Stimulated activated naive CD8-positive, alpha-beta T cell treated with anti-CD3 and anti-CD28 coated beads, Interleukin-15, Interleukin-2, amounts not matched to agents 100 U/mL and 50 U/mL, for 24 hours (primary cell): ENCODE results near the gene TRPV3.
"Not testable (repeated sequence)": the region's sequence is repeated elsewhere in the genome, so short reads cannot be mapped to it uniquely, and the experiment has no call there.

ENCODE experiments used
- ATAC-seq: fragments of 150-1000 bp; cut with Tn5 transposase; one replicate; pipeline ENCODE4 v1.10.0; 2021
- DNase-seq: peaks from one replicate; pipeline ENCODE4 v3.0.0; 2021

Gene TRPV3

DNA sequence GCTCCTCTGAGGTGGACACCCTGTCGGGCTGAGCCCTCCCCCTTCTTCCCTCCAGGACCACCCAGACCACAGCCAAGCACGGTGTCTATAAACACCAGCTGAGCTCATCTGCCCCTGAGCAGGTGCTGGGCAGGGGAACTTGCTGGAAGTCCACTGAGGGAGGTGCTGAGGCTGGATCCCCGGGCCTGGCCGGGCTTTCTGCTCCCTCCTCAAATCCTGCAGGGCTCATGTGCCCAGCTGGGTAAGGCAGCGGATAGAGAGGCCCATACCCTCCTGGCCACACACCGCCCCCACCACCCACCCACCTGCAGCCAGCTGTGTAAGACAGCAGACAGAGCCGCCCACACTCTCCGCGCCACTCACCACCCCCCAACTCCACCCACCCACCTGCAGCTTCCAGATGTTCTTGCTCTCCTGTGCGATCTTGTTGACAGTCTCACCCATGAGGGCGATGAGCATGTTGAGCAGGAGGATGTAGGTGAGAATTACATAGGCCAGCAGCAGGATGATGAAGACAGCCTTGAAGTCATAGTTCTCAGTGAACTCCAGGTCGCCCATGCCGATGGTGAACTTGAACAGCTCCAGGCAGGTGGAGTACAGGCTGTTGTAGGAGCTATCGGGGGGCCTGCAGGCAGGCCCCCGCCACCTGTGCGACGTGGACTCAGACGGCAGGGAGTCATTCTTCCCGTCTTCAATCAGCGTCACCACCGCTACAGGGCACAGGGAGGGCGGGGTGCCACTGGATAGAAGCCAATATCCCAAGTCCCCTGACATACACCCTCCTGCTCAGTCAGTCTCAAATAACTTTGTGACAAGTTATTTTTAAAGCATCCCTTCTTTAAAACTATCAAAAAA lies 15.9 kb upstream of the TRPV3 start:
- ATAC-seq = no peak
- DNase-seq = no peak

- ATAC-seq (no peak), DNase-seq (no peak)
Measured at GRCh38 chr17:3572231-3572630, 14.6 kb upstream of the TRPV3 start.

DNA sequence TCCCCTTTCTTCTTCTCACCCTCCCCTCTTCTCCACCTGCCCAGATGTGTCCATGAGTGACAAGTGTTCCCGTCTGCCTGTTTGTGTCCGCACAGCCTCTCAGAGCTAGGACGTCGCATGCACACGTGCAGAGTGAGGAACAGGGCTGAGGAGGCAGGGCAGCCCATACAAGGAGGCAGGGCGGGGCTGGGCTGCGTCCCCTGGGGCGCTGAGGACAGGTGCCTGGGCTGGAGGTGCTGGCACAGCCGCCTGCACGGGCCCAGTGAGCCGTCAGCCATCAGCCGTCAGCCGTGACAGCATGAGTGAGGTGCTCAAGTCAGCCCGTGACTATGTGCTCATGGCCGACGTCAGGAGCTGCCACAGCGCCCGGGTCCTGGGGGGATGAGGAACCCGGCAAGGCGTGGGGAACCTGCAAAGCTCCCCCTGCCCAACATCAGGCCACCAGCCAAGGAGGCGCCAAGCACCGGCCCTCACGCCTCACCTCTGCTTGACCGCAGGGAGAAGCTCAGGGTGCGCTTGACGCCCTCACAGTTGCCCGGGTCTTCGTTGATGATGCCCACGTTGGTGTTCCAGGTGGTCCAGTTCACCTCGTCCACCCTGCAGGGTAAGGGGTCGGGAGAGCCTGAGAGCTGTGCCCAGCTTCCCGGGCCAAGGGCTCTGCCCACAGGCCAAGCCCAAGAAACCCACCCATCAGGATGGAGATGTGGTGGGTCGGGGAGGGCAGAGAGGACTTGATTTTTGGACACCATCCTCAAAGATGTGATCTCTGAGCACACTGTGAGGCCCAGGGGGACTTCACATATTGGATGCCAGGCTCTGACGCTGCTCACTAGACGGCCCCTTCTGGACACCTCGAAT lies 13.7 kb upstream of the TRPV3 start:
- DNase-seq = no peak
- ATAC-seq = peak; percentile 19

DNA sequence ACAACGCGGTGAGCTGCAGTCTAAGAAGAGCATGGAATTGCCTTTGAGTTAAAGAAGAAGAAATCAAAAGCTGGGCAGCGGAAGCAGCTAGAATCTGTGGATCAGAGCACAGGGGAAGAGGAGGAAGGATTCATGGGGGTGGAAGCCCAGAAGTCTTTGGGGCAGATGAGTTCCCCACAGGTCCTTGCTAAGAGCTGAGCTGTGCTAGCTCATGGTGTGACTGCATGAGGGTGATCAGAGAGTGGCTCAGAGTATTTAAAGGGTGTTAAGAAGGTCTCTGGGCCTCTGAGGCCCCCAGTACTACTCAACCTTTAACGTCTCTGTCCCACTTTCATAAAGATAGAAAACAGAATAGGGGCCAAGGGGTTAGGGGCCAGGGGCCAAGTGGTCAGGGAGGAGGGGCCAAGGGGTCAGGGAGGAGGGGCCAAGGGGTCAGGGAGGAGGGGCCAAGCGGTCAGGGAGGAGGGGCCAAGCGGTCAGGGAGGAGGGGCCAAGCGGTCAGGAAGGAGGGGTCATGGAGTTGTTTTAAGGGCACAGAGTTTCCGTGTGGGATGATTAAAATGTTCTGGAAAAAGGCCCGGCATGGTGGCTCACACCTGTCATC lies 12.0 kb upstream of the TRPV3 start:
- ATAC-seq (no peak), DNase-seq (no peak)

- DNase-seq (no peak), ATAC-seq (no peak)
Measured at GRCh38 chr17:3566551-3566950, 8.9 kb upstream of the TRPV3 start.

- ATAC-seq = no peak
- no peak for DNase-seq
Measured at GRCh38 chr17:3565143-3565542, 7.5 kb upstream of the TRPV3 start.

- DNase-seq, ATAC-seq: not testable (repeated sequence)
Measured at GRCh38 chr17:3564241-3564640, 6.6 kb upstream of the TRPV3 start.

DNA sequence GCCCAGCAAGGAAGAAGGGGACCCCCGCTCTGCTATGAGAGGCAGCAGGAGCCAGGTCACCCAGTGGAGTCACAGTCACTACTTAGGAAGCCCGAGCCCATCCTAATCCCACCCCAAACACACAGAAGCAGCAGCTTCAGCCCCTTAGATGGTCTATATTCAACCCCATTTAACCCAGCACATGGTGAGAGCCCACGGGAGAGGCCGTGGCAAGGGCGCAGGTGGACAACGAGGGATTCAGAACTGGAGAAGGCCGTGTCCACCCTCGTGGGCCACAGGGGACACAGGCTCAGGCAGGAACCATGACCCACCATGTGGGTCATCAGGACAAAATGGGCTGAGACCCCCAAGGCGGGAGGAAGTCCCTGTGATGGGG lies 1.6 kb upstream of the TRPV3 start:
- no peak for ATAC-seq
- DNase-seq = no peak

DNA sequence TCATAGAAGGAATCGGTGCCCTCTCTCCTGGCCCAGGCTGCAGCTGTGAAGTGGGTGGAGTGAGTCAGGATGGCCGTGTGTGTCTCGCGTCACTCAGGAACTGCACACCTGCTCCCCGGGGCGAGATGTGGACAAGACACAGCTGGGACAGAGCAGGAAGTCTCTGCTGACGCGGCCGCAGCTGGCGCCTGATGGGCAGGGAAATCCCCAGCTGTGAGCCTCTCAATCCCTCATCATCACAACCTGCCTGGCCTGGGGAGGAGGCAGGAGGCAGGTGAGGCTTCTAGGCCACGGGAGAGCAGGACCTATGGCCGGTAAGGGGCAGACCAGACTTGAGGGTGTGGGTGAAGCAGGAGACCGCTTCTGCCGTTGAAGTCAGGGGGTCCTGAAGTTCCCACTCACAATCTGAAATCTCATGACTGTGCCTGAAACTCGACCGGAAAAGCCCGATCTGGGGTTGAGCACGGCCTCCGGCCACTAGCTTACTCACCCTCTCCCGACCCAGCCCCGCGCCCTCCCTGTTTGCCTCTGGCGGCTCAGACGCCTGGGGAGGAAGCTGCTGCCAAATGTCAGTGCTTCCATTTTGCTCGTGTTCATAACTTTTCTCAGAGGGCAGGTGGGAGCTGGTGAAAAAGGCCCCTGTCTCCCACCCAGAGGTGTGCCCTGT lies 1.1 kb upstream of the TRPV3 start:
- DNase-seq (peak; percentile 58), ATAC-seq (peak; percentile 76)

DNA sequence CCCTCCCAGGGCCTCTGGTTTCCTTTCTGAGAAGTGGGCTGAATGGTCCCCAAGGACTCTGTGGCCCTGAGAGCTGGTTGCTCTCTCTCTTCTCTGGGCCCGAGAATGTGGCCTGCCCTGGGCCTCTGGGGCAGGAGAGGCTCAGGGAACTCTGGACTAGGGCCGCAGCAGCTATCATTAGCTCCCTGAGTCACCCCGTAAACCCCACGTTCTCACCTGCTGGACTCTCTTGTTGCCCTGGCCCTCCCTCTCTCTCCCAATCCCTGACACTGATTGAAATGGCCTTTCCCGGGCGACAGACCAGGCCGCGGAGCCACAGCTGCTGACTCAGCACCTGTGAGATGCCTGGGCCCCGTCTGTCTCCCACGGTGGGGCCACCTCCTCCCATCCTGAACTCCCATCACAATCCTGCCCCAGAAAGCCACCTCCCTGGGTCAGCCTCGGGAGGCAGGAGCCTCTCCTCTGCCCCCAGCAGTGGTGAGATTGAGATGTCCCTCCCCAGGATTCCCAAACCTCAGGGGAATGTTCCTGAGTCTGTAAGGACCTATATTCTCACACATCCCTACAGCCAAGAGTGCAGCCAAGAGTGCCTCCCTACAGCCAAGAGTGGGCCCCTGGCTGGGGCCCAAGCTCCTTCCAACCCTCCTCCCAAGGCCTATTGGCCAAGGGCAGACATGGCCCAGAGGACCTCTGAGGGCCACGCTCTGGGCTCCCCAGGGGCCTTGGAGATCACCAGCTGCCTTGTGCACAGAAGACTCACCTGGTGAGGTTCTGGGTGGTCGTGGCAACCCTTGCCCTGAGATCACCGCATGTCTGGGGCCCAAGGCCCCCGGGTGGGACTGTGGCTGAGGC lies 470 bp downstream of the TRPV3 start:
- DNase-seq (no peak), ATAC-seq (no peak)

DNA sequence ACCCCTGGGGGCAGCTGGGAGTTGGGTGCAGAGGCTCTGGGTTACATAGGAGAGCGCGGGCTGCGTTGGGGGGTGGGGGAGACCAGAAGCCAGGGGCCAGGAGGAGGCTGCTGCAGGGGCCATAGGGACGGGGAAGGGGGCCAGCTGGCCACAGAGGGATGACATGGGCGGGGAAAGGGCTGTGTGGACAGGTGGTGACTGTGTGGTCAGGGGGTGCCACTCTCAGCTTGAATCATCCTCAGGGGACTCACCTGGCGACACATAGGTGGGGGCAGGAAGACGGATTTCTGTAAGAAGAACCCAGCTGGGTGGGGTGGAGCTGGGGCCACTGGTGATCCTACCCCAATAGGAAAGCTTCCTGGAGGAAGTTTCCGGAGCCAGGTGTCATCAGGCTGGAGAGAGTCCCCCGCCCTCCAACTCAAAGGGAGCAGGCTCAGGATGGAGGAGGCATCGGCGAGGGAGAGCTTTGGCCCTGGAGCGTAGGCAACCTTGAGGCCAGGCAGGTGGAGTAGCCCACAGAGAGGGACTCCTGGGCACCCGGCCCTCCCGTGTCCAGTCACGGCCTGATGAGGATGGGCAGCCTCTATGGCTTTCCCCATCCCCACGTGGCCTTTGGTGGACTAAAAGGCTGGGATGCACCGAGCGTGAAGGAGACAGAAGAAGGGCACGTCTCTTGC lies 1.2 kb downstream of the TRPV3 start:
- DNase-seq (no peak), ATAC-seq (no peak)

GRCh38 chr17:3555189-3555796 lies 2.3 kb downstream of the TRPV3 start:
- DNase-seq (no peak), ATAC-seq (no peak)

- no peak for ATAC-seq
Measured at GRCh38 chr17:3554440-3554839, 3.2 kb downstream of the TRPV3 start.

GRCh38 chr17:3553419-3554401 lies 3.9 kb downstream of the TRPV3 start:
- no peak for ATAC-seq

More at GRCh38 chr17:3554440-3554839, 3.2 kb downstream of the TRPV3 start:
- no peak for DNase-seq

DNA sequence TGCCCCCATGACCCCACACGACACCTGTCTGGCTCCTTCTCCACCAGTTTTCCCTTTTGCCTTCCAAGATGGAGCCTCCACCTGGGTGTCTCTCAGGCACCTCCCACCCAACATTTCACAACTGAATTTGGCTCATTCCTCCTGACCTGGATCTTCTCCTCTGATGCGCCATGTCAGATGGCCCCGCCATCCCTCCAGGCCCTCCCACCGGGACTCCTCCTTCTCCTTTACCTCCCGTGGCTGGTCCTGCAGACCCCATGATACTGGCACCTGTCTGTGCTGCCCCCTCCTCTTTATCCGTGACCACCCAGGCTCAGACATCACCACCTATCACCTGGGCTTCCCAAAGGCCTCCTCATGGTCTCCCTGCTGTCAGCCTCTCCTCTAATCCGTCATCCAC lies 4.7 kb downstream of the TRPV3 start:
- DNase-seq (no peak), ATAC-seq (no peak)

More at GRCh38 chr17:3553419-3554401, 3.9 kb downstream of the TRPV3 start:
- DNase-seq = no peak

DNA sequence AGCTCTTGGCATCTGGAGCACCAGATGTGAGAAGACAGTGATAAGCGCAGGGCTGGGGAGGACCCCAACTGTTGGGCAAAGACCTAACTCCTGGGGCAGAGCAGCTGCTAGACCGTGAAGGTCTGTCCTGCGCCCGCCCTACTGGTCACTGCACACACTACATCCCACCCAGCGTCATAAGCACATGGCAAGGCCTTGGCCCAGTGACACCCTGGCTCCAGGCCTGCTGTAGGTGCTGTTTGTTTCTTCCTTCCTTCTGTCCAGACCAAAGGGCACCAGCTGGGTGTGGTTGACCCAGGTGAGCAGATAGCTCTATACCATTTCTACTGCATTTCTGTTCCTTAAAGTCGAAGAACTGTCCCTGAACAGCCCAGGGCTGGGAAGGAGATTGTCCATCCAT lies 6.4 kb downstream of the TRPV3 start:
- ATAC-seq (no peak), DNase-seq (no peak)

- no peak for DNase-seq
- no peak for ATAC-seq
Measured at GRCh38 chr17:3549610-3550162, 7.9 kb downstream of the TRPV3 start.

DNA sequence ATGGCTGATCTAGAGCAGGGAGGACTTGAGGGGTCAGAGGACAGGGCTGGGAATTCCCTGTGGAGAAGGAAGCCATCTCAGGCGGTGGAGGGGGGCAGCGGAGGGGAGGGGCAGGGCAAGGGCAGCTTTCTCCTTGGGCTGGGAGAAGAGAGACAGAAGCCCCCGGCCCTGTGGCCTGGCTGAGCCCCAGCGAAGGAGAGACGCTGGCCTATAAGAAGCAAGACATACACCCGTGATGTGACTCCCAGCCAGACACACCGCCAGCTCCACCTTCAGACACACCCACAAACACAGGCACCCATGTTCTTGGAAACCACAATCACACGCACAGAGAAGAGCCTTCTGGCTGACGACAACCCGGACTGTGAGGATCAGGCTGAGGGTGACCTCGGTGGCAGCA lies 10.0 kb downstream of the TRPV3 start:
- no peak for DNase-seq
- no peak for ATAC-seq

- ATAC-seq (no peak), DNase-seq (no peak)
Measured at GRCh38 chr17:3546997-3547396, 10.6 kb downstream of the TRPV3 start.
